ENCODE data around the gene SERPINA5.

DNA sequence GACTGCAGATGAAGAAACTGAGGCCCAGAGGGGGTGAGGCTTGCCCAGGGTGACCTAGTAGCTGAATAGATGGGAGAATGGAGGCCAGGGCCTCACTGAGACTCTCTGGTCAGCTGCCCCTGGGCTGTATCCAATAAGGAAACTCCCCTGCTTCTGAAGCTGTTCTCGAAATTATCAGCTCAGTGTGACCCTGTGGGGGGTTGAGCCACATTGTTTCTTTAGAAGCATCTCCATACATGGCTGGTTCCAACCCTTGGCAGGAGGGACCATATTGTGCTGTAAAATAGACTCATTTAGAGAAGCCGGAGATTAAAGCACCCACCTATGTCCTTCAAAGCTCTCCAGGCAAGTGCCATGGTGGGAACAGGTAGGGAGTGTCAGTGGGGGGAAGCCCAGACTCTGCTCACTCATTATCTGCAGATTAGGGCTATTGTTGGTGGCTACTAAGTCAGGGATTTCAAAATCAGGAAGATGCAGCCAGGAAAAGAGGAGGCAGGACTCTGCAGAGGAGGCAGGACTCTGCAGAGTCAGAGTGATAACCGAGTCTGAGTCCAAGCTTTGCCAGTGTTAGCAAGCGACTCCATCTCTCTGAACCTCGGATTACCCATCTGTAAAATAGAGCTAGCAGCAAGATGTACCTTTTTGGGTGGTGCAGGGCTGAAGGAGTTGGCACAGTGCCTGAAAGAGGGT, 3.5 kb downstream of the SERPINA5 start:
- no peak for TF ChIP-seq CTCF (IDR thresholded peaks at IDR 0.05)
- TF ChIP-seq POLR2A (IDR thresholded peaks at IDR 0.05) = no peak

Data from right lobe of liver (tissue), 4 donors.